HepG2 (cell line): ENCODE results near the gene LEMD3. TPM values are rescaled to one million over a fixed set of nuclear protein-coding genes. Genes with fewer than 3 reads are reported as not detected.

ENCODE experiments used
- ATAC-seq: fragments of 200-7000 bp; cut with Tn5 transposase; 3 replicates; pipeline ENCODE4 v1.9.1; 2020; ENCODE audit warnings: mild to moderate bottlenecking, moderate library complexity
- BruUV-seq: library from RNA; stranded (reverse); fragments of 400-500 nt; replicated peaks from 2 replicates; lab custom pipeline; 2021; lab: Mats Ljungman, UMichigan
- CTCF ChIA-PET: fragments of 300-600 bp; formaldehyde crosslinking; extraction: SDS; loops from one replicate; lab custom pipeline; 2021; ENCODE audit warnings: low total read pairs, inconsistent platforms, low intra/inter-chr PET ratio; lab: Yijun Ruan, JAX
- POLR2A ChIA-PET: fragments of 350-600 bp; sonication (Branson Sonifier 250); formaldehyde crosslinking; loops from one replicate; lab custom pipeline; 2020; ENCODE audit warnings: antibody characterized with exemption, inconsistent platforms; lab: Yijun Ruan, JAX
- DNase-seq: peaks from one replicate; pipeline ENCODE4 v3.0.0-alpha.2; 2015; ENCODE audit warnings: low spot score
- FAIRE-seq: peaks from 3 replicates; lab custom pipeline; 2011; peaks lifted over from hg19 to GRCh38; lab: Jason Lieb, UNC
- H2AFZ ChIP-seq: one replicate; pipeline ENCODE4 v1.6.1; 2011; ENCODE audit warnings: low read length, inconsistent platforms
- H3K27ac ChIP-seq: fragments of 300-600 bp; 3 replicates; pipeline ENCODE4 v1.8.0; 2011; ENCODE audit warnings: mixed run types, mild to moderate bottlenecking, mixed read lengths, low read length, inconsistent platforms; ENCODE audit not compliant: insufficient read depth; ENCODE audit errors: extremely low read length
- H3K27me3 ChIP-seq, 2 experiments: fragments of 200-600 bp in 1 of 2; 2 replicates in 1 of 2; 3 replicates in 1 of 2; pipeline versions ENCODE4 v1.6.0 to v1.8.0; 2011; ENCODE audit warnings: low read length in 2 of 2, mild to moderate bottlenecking in 2 of 2, moderate library complexity in 2 of 2, inconsistent platforms in 1 of 2; ENCODE audit not compliant: insufficient read depth in 2 of 2, control insufficient read depth in 1 of 2
- H3K36me3 ChIP-seq, 2 experiments: fragments of 200-600 bp in 1 of 2; replicated peaks in 1 of 2; 2 replicates in 1 of 2; 3 replicates in 1 of 2; pipeline versions ENCODE4 v1.5.1 to v1.8.0; 2011; ENCODE audit warnings: low read length in 2 of 2, inconsistent platforms in 1 of 2; ENCODE audit not compliant: insufficient read depth in 2 of 2, control insufficient read depth in 1 of 2
- H3K4me1 ChIP-seq: 2 replicates; pipeline ENCODE4 v1.5.1; 2012; ENCODE audit warnings: low read length, inconsistent platforms; ENCODE audit not compliant: insufficient read depth
- H3K4me2 ChIP-seq: 2 replicates; pipeline ENCODE4 v1.6.0; 2011; ENCODE audit warnings: low read depth, low read length, inconsistent platforms
- H3K4me3 ChIP-seq, 3 experiments: fragments of 200-600 bp in 1 of 3; sonication (generic), shearing (Covaris generic) in 1 of 3; replicated peaks in 1 of 3; 2 replicates each; pipeline ENCODE4 v1.5.1; 2011 to 2016; ENCODE audit warnings: low read length in 3 of 3, inconsistent platforms in 2 of 3, low read depth in 2 of 3, mild to moderate bottlenecking in 2 of 3, control low read depth in 1 of 3, mixed read lengths in 1 of 3; ENCODE audit not compliant: insufficient read depth in 1 of 3
- H3K79me2 ChIP-seq: one replicate; pipeline ENCODE4 v1.6.1; 2011; ENCODE audit warnings: low read length, inconsistent platforms; ENCODE audit not compliant: insufficient read depth
- H3K9ac ChIP-seq: 2 replicates; pipeline ENCODE4 v1.6.0; 2011; ENCODE audit warnings: mild to moderate bottlenecking, low read depth, low read length, inconsistent platforms; ENCODE audit not compliant: insufficient read depth
- H3K9me3 ChIP-seq: 2 replicates; pipeline ENCODE4 v1.5.1; 2012; ENCODE audit warnings: mild to moderate bottlenecking, low read length
- H4K20me1 ChIP-seq: 2 replicates; pipeline ENCODE4 v1.6.0; 2011; ENCODE audit warnings: inconsistent platforms, mild to moderate bottlenecking, low read length, moderate library complexity; ENCODE audit not compliant: insufficient read depth
- ATF4 ChIP-seq, 2 experiments: fragments of 450-650 bp in 1 of 2; sonication (generic) in 1 of 2; formaldehyde crosslinking; IDR thresholded peaks; 2 replicates each; pipeline versions ENCODE4 v1.5.0 to v1.8.0; 2020 to 2022; ENCODE audit warnings: mild to moderate bottlenecking in 1 of 2, missing genetic modification reagents in 1 of 2
- BCLAF1 ChIP-seq: fragments of 450-650 bp; IDR thresholded peaks from 2 replicates; pipeline ENCODE4 v1.6.1; 2017; ENCODE audit warnings: mild to moderate bottlenecking
- CTCF ChIP-seq: sonication (generic); formaldehyde crosslinking; IDR thresholded peaks from 2 replicates; pipeline ENCODE4 v1.5.0; 2020; ENCODE audit warnings: mild to moderate bottlenecking, missing genetic modification reagents, moderate library complexity
- MIXL1 ChIP-seq: IDR thresholded peaks from 2 replicates; pipeline ENCODE4 v1.6.1; 2016
- PPARG ChIP-seq: conservative IDR thresholded peaks from 2 replicates; pipeline ENCODE4 v1.6.1; 2016; ENCODE audit warnings: missing biosample characterization, missing genetic modification reagents
- RAD21 ChIP-seq: fragments of 450-650 bp; formaldehyde crosslinking; IDR thresholded peaks from 2 replicates; pipeline ENCODE4 v1.5.0; 2020; ENCODE audit warnings: mild to moderate bottlenecking
- SMC3 ChIP-seq: IDR thresholded peaks from 2 replicates; pipeline ENCODE4 v1.6.1; 2011; ENCODE audit warnings: low read length, improper control_type of control experiment
- ZBTB4 ChIP-seq: sonication (generic); formaldehyde crosslinking; IDR thresholded peaks from 2 replicates; pipeline ENCODE4 v1.4.0; 2020; ENCODE audit warnings: missing genetic modification reagents, mild to moderate bottlenecking, borderline replicate concordance
- ZNF207 ChIP-seq: fragments of 450-650 bp; IDR thresholded peaks from 2 replicates; pipeline ENCODE4 v1.6.1; 2016; ENCODE audit warnings: antibody characterized with exemption, borderline replicate concordance
- ZNF337 ChIP-seq: sonication (generic); formaldehyde crosslinking; IDR thresholded peaks from 2 replicates; pipeline ENCODE4 v1.5.1; 2020; ENCODE audit warnings: missing genetic modification reagents, low read depth, mild to moderate bottlenecking, borderline replicate concordance
- ZNF441 ChIP-seq: sonication (generic); formaldehyde crosslinking; IDR thresholded peaks from 2 replicates; pipeline ENCODE4 v1.7.0; 2021; ENCODE audit warnings: missing genetic modification reagents, borderline replicate concordance
- ZNF512 ChIP-seq: sonication (generic); formaldehyde crosslinking; IDR thresholded peaks from 2 replicates; pipeline ENCODE4 v1.4.0; 2020; ENCODE audit warnings: mild to moderate bottlenecking, missing genetic modification reagents
- WGBS: methylation state at CpG from one replicate; pipeline ENCODE4 v1.1.6; 2017; ENCODE audit warnings: low lambda C conversion rate; 5-methylcytosine and 5-hydroxymethylcytosine counted together
- in situ Hi-C: cut with HindIII; loops from 2 replicates; pipeline ENCODE4 v1.10.0; 2017; ENCODE audit warnings: low pct_unique_long_range_greater_than_20kb; ENCODE audit not compliant: extremely low pct_ligation_motif_present
- intact Hi-C: fragments of 100-400 bp; cut with micrococcal nuclease; formaldehyde crosslinking; loops from one replicate; pipeline ENCODE4 v1.10.0; 2022; ENCODE audit not compliant: unreplicated experiment
- polyA plus RNA-seq, 8 experiments: library from polyadenylated mRNA; depleted of rRNA in 3 of 8; stranded (reverse) in 7 of 8; unstranded in 1 of 8; fragments of >200 nt; fragmentation: Illumina TruSeq in 4 of 8; extraction: Trizol in 4 of 8; gene quantifications; 2 replicates each; pipeline versions ENCODE4 v1.2.1 to v1.2.3, GENCODE V29; 2011 to 2016; ENCODE audit warnings: low read depth in 4 of 8, missing spikeins in 1 of 8, mixed read lengths in 1 of 8; ENCODE audit not compliant: insufficient read depth in 1 of 8
- total RNA-seq, 5 experiments: library from RNA; depleted of rRNA; stranded (reverse); fragments of >200 nt; fragmentation: Illumina TruSeq; extraction: Trizol; gene quantifications; 2 replicates each; pipeline ENCODE4 v1.2.3, GENCODE V29; 2016; ENCODE audit warnings: low read depth in 1 of 5

The LEMD3 gene
- total and polyA plus RNA-seq, 2 of the 13 experiments (the other 11 are each of a cell fraction or from before 2014, with no cell fraction given) = 9.3 to 18.7 TPM

GRCh38 chr12:65123435-65124063 lies 45.8 kb upstream of the LEMD3 start (continued):
- TF ChIP-seq SMC3 (peak; percentile 71), CTCF (CRISPR knock-in tag) (peak; percentile 59), ZNF512 (CRISPR knock-in tag) (no peak), MIXL1 (0 out of 2 replicates have a peak, but pooled peaks have one; percentile 41), RAD21 (peak; percentile 45; the same call in 1 of the 2 replicates)

- no peak for ATAC-seq
- H3K36me3 ChIP-seq = no peaks in the 10 kb centered on the region
- TF ChIP-seq ATF4 (CRISPR knock-in tag; IDR thresholded peaks at IDR 0.05) (no peak), ZBTB4 (no peak), BCLAF1 (no peak), ZNF207 (no peak), PPARG (CRISPR knock-in tag) (no peak), ZNF337 (no peak), ZNF441 (CRISPR knock-in tag) (no peak)
Measured at GRCh38 chr12:65125247-65125646, 44.1 kb upstream of the LEMD3 start.

More at GRCh38 chr12:65125247-65125646, 44.1 kb upstream of the LEMD3 start:
- no peaks in the 10 kb centered on the region for H4K20me1 ChIP-seq
- H3K9me3 ChIP-seq = no peaks in the 10 kb centered on the region
- DNase-seq = no peak
- no peak for FAIRE-seq
- no peak overlapping the region for H2AFZ ChIP-seq
- H3K4me2 ChIP-seq = no peak overlapping the region
- ChIA-PET CTCF (no interaction called here), POLR2A (no interaction called here)
- BruUV-seq = no TSS peak
- H3K27ac ChIP-seq = no peak overlapping the region
- no peaks in the 10 kb centered on the region for H3K79me2 ChIP-seq
- intact Hi-C loops (no loop called here), in situ Hi-C loops (no loop called here)
- H3K4me3 ChIP-seq = no peak overlapping the region
- no peak overlapping the region for H3K9ac ChIP-seq
- H3K4me1 ChIP-seq = no peaks in the 10 kb centered on the region
- H3K27me3 ChIP-seq = no peaks in the 10 kb centered on the region
- 0% methylated on average over 1 of the region's 1 CpG for WGBS
